Measurements from ENCODE around the gene SYT6.

SYT6 gene

GRCh38 chr1:114133129-114133528 is 20.5 kb downstream of the SYT6 start:
- DNase-seq (ENCODE audit: low read depth): no peak
- no peak for TF ChIP-seq CTCF (IDR thresholded peaks at IDR 0.05; ENCODE audit: low read depth, low read length, missing control alignments)
- no peak overlapping the region for H3K4me3 ChIP-seq (ENCODE audit: low read depth, low read length)

GRCh38 chr1:114131526-114132220 is 22.0 kb downstream of the SYT6 start:
- TF ChIP-seq CTCF (IDR thresholded peaks at IDR 0.05; ENCODE audit: low read depth, low read length, missing control alignments): no peak
- no peak for DNase-seq (ENCODE audit: low read depth)

GRCh38 chr1:114130846-114131525 is 22.7 kb downstream of the SYT6 start:
- TF ChIP-seq CTCF (IDR thresholded peaks at IDR 0.05; ENCODE audit: low read depth, low read length, missing control alignments): no peak
- DNase-seq (ENCODE audit: low read depth): no peak
- H3K4me3 ChIP-seq (ENCODE audit: low read depth, low read length): no peak overlapping the region

More at GRCh38 chr1:114131526-114132220, 22.0 kb downstream of the SYT6 start:
- no peak overlapping the region for H3K4me3 ChIP-seq (ENCODE audit: low read depth, low read length)

- no peak for DNase-seq (ENCODE audit: low read depth)
Observed at GRCh38 chr1:114130213-114130612, 23.5 kb downstream of the SYT6 start.

GRCh38 chr1:114128293-114128692 is 25.4 kb downstream of the SYT6 start:
- no peak for DNase-seq (ENCODE audit: low read depth)
- TF ChIP-seq CTCF (IDR thresholded peaks at IDR 0.05; ENCODE audit: low read depth, low read length, missing control alignments): no peak
- H3K4me3 ChIP-seq (ENCODE audit: low read depth, low read length): no peak overlapping the region

More at GRCh38 chr1:114130213-114130612, 23.5 kb downstream of the SYT6 start:
- H3K4me3 ChIP-seq (ENCODE audit: low read depth, low read length): no peak overlapping the region
- no peak for TF ChIP-seq CTCF (IDR thresholded peaks at IDR 0.05; ENCODE audit: low read depth, low read length, missing control alignments)

GRCh38 chr1:114126261-114127095 is 27.2 kb downstream of the SYT6 start:
- no peak for DNase-seq (ENCODE audit: low read depth)
- TF ChIP-seq CTCF (IDR thresholded peaks at IDR 0.05; ENCODE audit: low read depth, low read length, missing control alignments): no peak

More at GRCh38 chr1:114126261-114127095, 27.2 kb downstream of the SYT6 start:
- no peak overlapping the region for H3K4me3 ChIP-seq (ENCODE audit: low read depth, low read length)

Measured in GM12864 (cell line).